HepG2 (cell line): ENCODE data around the gene GATA3. TPM values are rescaled to one million over a fixed set of nuclear protein-coding genes. Genes with fewer than 3 reads are reported as not detected.

Experiments used
- AGO2 ChIP-seq: fragments of 200-400 bp; formaldehyde crosslinking; optimal IDR thresholded peaks from 2 replicates; pipeline ENCODE3; 2017; ENCODE audit warnings: mild to moderate bottlenecking, low read depth, low read length, moderate library complexity
- ATF7-NPFF ChIP-seq: sonication (generic); formaldehyde crosslinking; IDR thresholded peaks from 2 replicates; pipeline ENCODE4 v1.8.1; 2023; ENCODE audit warnings: mild to moderate bottlenecking, low read depth, missing genetic modification reagents, moderate library complexity
- CAMTA2 ChIP-seq: sonication (generic); formaldehyde crosslinking; IDR thresholded peaks from 2 replicates; pipeline ENCODE4 v1.4.0; 2020; ENCODE audit warnings: mild to moderate bottlenecking, missing genetic modification reagents, borderline replicate concordance
- GABPA ChIP-seq, 2 experiments: IDR thresholded peaks; 2 replicates each; pipeline ENCODE4 v1.6.1; 2011 to 2016; ENCODE audit warnings: low read depth in 2 of 2, low read length in 1 of 2, missing biosample characterization in 1 of 2, missing genetic modification characterization in 1 of 2
- GMEB2 ChIP-seq: IDR thresholded peaks from 2 replicates; pipeline ENCODE4 v1.6.1; 2016; ENCODE audit warnings: missing biosample characterization, missing genetic modification reagents, low read depth
- IKZF5 ChIP-seq: IDR thresholded peaks from 2 replicates; pipeline ENCODE4 v1.6.1; 2018; ENCODE audit warnings: missing genetic modification reagents, mild to moderate bottlenecking, missing compliant biosample characterization
- MAF1 ChIP-seq: sonication (generic); formaldehyde crosslinking; IDR thresholded peaks from 2 replicates; pipeline ENCODE4 v1.5.0; 2020; ENCODE audit warnings: missing genetic modification reagents, borderline replicate concordance
- MED1 ChIP-seq: sonication (generic); formaldehyde crosslinking; IDR thresholded peaks from 2 replicates; pipeline ENCODE4 v1.4.0; 2020; ENCODE audit warnings: missing genetic modification reagents
- MTF2 ChIP-seq: sonication (generic); formaldehyde crosslinking; IDR thresholded peaks from 2 replicates; pipeline ENCODE4 v1.5.0; 2020; ENCODE audit warnings: missing genetic modification reagents, borderline replicate concordance
- NR2F6 ChIP-seq, 2 experiments: IDR thresholded peaks; 2 replicates each; pipeline ENCODE4 v1.6.1; 2016; ENCODE audit warnings: antibody characterized with exemption in 1 of 2, mild to moderate bottlenecking in 1 of 2
- SIX1 ChIP-seq: sonication (generic); formaldehyde crosslinking; IDR thresholded peaks from 2 replicates; pipeline ENCODE4 v1.4.0; 2020; ENCODE audit warnings: missing genetic modification reagents, borderline replicate concordance
- SKIL ChIP-seq: sonication (generic); formaldehyde crosslinking; IDR thresholded peaks from 2 replicates; pipeline ENCODE4 v1.8.0; 2022; ENCODE audit warnings: missing genetic modification reagents, mild to moderate bottlenecking, moderate library complexity, borderline replicate concordance
- SOX13 ChIP-seq, 3 experiments: fragments of 450-650 bp in 1 of 3; sonication (generic) in 1 of 3; formaldehyde crosslinking in 1 of 3; IDR thresholded peaks in 2 of 3; conservative IDR thresholded peaks in 1 of 3; 2 replicates each; pipeline versions ENCODE4 v1.5.0 to v1.6.1; 2016 to 2020; ENCODE audit warnings: antibody characterized with exemption in 1 of 3, mild to moderate bottlenecking in 1 of 3, missing compliant biosample characterization in 1 of 3, missing genetic modification reagents in 1 of 3, moderate library complexity in 1 of 3
- SPEN ChIP-seq: sonication (generic); formaldehyde crosslinking; IDR thresholded peaks from 2 replicates; pipeline ENCODE4 v1.5.1; 2020; ENCODE audit warnings: low read depth, mild to moderate bottlenecking, missing genetic modification reagents
- TCF7 ChIP-seq: sonication (generic); IDR thresholded peaks from 2 replicates; pipeline ENCODE4 v1.6.1; 2016; ENCODE audit warnings: antibody characterized with exemption, low read depth
- TOE1 ChIP-seq: sonication (generic); formaldehyde crosslinking; IDR thresholded peaks from 2 replicates; pipeline ENCODE4 v1.4.0; 2020; ENCODE audit warnings: mild to moderate bottlenecking, missing genetic modification reagents
- ZBTB46 ChIP-seq: sonication (generic); formaldehyde crosslinking; IDR thresholded peaks from 2 replicates; pipeline ENCODE4 v1.4.0; 2020; ENCODE audit warnings: mild to moderate bottlenecking, missing genetic modification reagents, borderline replicate concordance
- ZEB1 ChIP-seq: IDR thresholded peaks from 2 replicates; pipeline ENCODE4 v1.6.1; 2012; ENCODE audit warnings: mild to moderate bottlenecking, low read depth, inconsistent platforms; ENCODE audit not compliant: insufficient replicate concordance
- ZFP36 ChIP-seq: fragments of 150-350 bp; IDR thresholded peaks from 2 replicates; pipeline ENCODE4 v1.6.1; 2018; ENCODE audit warnings: borderline replicate concordance, low read length, low read depth; ENCODE audit not compliant: partially characterized antibody
- ZNF557 ChIP-seq: sonication (generic); formaldehyde crosslinking; IDR thresholded peaks from 2 replicates; pipeline ENCODE4 v1.4.0; 2020; ENCODE audit warnings: missing genetic modification reagents
- ZNF616 ChIP-seq: sonication (generic); formaldehyde crosslinking; IDR thresholded peaks from 2 replicates; pipeline ENCODE4 v1.5.0; 2020; ENCODE audit warnings: low read depth, mild to moderate bottlenecking, missing genetic modification reagents
- ZSCAN31 ChIP-seq: sonication (generic); formaldehyde crosslinking; IDR thresholded peaks from 2 replicates; pipeline ENCODE4 v1.5.0; 2020; ENCODE audit warnings: low read depth, mild to moderate bottlenecking, missing genetic modification reagents
- polyA plus RNA-seq, 8 experiments: library from polyadenylated mRNA; depleted of rRNA in 3 of 8; stranded (reverse) in 7 of 8; unstranded in 1 of 8; fragments of >200 nt; fragmentation: Illumina TruSeq in 4 of 8; extraction: Trizol in 4 of 8; gene quantifications; 2 replicates each; pipeline versions ENCODE4 v1.2.1 to v1.2.3, GENCODE V29; 2011 to 2016; ENCODE audit warnings: low read depth in 4 of 8, missing spikeins in 1 of 8, mixed read lengths in 1 of 8; ENCODE audit not compliant: insufficient read depth in 1 of 8
- total RNA-seq, 5 experiments: library from RNA; depleted of rRNA; stranded (reverse); fragments of >200 nt; fragmentation: Illumina TruSeq; extraction: Trizol; gene quantifications; 2 replicates each; pipeline ENCODE4 v1.2.3, GENCODE V29; 2016; ENCODE audit warnings: low read depth in 1 of 5

The GATA3 gene
- total and polyA plus RNA-seq, 2 of the 13 experiments (the other 11 are each of a cell fraction or from before 2014, with no cell fraction given) = not detected

GRCh38 chr10:8050556-8051108 is 3.9 kb upstream of the GATA3 start (continued):
- TF ChIP-seq ZBTB46 (CRISPR knock-in tag) = no peak
- peak; percentile 38; the same call in 1 of the 2 replicates for TF ChIP-seq ZSCAN31 (CRISPR knock-in tag)
- TF ChIP-seq MED1 (CRISPR knock-in tag) = peak; percentile 50; the same call in 1 of the 2 replicates
- no peak for TF ChIP-seq ZFP36
- peak; percentile 52; the same call in 1 of the 2 replicates for TF ChIP-seq TCF7
- 0 out of 2 replicates have a peak, but pooled peaks have one; percentile 41 for TF ChIP-seq TOE1 (CRISPR knock-in tag)
- peak; percentile 6; the same call in 1 of the 2 replicates for TF ChIP-seq GABPA (IDR thresholded peaks at IDR 0.05; ENCODE audit: low read depth, low read length)
- TF ChIP-seq GABPA (CRISPR knock-in tag; IDR thresholded peaks at IDR 0.05; ENCODE audit: low read depth) = no peak
- TF ChIP-seq SKIL (CRISPR knock-in tag) = peak; percentile 63; the same call in 1 of the 2 replicates
- TF ChIP-seq SIX1 (CRISPR knock-in tag) = peak; percentile 75
- no peak for TF ChIP-seq CAMTA2 (CRISPR knock-in tag)
- TF ChIP-seq SOX13 (IDR thresholded peaks at IDR 0.05) = no peak
- TF ChIP-seq SOX13 (CRISPR knock-in tag; conservative IDR thresholded peaks at IDR 0.05 in 1 of 2, IDR thresholded peaks at IDR 0.05 in 1 of 2) = peak in 1 of 2 experiments; percentile 84; a peak in 2 of 4 replicates
- TF ChIP-seq ZEB1 = no peak
- no peak for TF ChIP-seq GMEB2 (CRISPR knock-in tag)
- TF ChIP-seq ATF7-NPFF = peak; percentile 52; the same call in 1 of the 2 replicates
- TF ChIP-seq MTF2 (CRISPR knock-in tag) = no peak
- TF ChIP-seq NR2F6 (IDR thresholded peaks at IDR 0.05) = 0 out of 2 replicates have a peak, but pooled peaks have one; percentile 18
- 0 out of 2 replicates have a peak, but pooled peaks have one; percentile 43 for TF ChIP-seq NR2F6 (CRISPR knock-in tag; IDR thresholded peaks at IDR 0.05)
- peak; percentile 33; the same call in 1 of the 2 replicates for TF ChIP-seq MAF1
- no peak for TF ChIP-seq ZNF616 (CRISPR knock-in tag)
- no peak for TF ChIP-seq AGO2
- 0 out of 2 replicates have a peak, but pooled peaks have one; percentile 42 for TF ChIP-seq SPEN (CRISPR knock-in tag)
- peak; percentile 52; the same call in 1 of the 2 replicates for TF ChIP-seq ZNF557 (CRISPR knock-in tag)
- 0 out of 2 replicates have a peak, but pooled peaks have one; percentile 31 for TF ChIP-seq IKZF5 (CRISPR knock-in tag)
